GM18505 (cell line): ENCODE results near the gene PDZD2.
"Not testable (repeated sequence)": the region's sequence is repeated elsewhere in the genome, so short reads cannot be mapped to it uniquely, and the experiment has no call there.

Experiments
- ATAC-seq: cut with Tn5 transposase; IDR thresholded peaks from one replicate; pipeline ENCODE4 v1.9.1; 2021; ENCODE audit not compliant: unreplicated experiment
- POLR2A ChIP-seq: IDR thresholded peaks from 4 replicates; pipeline ENCODE4 v1.6.1; 2011; ENCODE audit warnings: borderline replicate concordance; ENCODE audit not compliant: insufficient read depth, insufficient read length; ENCODE audit errors: extremely low read depth

Gene PDZD2

DNA sequence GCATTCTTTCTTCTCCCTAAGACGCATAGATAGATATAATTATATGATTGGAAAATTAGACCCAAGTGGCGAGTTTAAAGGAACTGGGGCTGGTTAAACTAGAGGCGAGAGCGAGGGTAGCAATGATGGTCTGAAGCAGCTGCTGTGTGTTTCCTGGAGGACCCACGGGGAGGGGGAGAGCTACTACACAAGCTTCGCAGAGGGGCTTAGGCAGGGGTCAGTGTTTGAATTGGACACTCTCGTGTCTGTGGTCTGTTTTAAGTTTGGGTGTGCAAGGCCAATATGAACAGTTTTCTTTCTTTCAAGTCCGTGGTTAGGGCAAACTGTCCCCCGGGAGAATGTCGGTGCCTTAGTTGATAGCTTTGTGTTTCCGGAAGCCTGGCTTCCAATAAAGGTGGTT, 43.1 kb downstream of the PDZD2 start:
- ATAC-seq = no peak
- no peak for TF ChIP-seq POLR2A

DNA sequence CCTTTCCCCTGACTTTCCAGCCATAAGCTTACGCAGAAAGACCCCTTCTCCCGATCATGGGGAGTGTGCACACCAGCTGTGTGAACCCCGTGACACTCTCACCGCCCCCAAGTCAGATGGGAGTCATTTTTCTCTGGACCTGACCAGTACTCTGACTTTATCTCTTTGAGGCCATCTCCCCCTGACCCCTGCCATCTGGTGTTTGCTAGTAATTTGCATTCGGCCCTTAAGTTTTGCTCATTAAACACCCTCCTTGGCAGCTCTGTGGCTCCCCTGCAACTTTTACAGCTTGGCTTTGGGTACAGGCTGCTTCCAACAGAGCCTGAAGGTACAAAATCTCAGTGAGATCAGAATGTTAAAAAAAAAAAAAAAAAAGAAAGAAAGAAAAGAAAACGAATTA, 43.9 kb downstream of the PDZD2 start:
- ATAC-seq = no peak
- TF ChIP-seq POLR2A = no peak

DNA sequence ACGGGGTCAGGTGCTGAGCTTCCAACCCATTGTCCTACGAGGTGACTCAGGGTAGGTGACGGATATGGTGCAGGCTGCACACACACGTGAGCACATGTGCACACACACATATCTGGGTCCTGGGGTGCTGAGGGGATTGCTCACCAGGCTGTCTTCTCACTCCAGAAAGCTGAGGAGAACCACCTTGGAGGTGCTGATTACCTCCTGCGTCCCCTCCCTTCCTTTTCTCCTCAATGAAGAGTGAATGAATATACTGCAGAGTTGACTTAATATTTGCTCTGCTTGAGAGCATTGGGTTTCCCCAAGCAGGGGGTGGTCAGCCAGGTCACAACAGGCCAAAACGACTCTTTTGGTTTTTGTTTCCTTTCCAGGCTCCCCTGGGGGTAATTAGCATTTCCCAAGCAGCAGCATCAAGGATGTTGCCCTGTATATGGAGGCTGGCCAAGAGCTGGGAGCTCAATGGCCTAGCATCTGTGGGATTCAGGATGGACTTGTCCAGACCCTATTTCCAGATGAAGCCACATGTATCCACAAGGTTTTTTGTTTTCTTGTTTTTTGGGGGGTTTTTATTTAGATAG, 49.7 kb downstream of the PDZD2 start:
- ATAC-seq = no peak
- no peak for TF ChIP-seq POLR2A

DNA sequence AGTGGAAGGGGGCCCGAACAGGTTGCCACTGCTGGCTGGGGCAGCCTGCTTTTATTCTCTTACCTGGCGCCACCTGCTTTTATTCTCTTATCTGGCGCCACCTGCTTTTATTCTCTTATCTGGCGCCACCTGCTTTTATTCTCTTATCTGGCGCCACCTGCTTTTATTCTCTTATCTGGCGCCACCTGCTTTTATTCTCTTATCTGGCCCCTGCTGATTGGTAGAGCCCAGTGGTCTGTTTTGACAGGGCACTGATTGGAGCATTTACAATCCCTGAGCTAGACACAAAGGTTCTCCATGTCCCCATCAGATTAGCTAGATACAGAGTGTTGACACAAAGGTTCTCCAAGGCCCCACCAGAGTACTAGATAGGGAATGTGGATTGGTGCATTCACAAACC, 52.5 kb downstream of the PDZD2 start:
- ATAC-seq = not testable (repeated sequence)

DNA sequence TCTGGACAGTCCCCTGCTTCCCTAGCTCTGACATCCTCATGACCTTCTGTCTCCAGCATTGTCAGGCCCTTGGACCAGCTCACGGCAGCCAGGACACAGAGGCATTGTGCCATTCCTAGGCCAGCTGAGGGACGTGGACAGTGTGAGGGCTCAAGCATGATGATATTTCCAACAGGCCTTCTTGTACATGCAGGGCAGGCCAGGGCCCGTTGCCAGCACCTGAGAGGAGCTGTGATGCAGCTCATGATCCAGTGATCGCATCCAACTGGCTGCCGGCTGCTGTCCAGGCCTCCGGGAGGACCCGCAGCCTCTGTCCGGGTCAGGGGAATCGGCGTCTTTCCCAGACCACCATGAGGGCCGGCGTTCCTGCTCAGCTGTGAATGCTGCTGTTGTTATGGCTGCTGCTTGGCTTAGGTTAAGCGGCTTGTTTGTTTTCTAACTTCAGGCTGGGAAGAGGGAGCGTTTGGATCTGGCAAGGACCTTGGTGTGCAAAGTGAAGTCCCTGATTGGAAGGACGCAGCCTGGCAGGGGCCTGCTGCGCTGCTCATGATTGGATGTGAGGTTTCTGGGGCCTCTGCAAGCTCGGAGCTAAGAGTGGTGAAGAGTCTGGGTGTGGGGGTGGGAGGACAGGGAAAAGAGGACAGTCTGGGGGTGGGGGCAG, 53.8 kb downstream of the PDZD2 start:
- no peak for ATAC-seq
- TF ChIP-seq POLR2A = no peak

DNA sequence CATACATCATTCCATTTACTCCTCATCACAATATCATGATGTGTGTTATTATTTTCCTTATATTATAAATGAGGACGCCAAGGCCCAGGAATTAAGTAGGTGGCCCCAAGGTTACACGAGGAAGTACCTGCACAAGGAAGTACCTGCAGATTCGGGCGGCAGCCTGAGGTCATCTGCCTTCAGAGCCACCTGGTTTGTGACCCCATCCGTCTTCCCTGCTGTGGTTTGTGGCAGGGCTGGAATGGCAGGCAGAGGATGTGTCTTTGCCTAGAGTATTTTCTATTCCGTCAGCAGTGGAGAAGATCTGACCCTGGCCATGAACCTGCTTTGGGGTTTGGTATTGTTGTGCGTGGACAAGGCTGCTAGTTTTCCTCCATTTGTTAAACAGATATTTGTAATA, 59.7 kb downstream of the PDZD2 start:
- ATAC-seq = no peak
- TF ChIP-seq POLR2A = no peak

DNA sequence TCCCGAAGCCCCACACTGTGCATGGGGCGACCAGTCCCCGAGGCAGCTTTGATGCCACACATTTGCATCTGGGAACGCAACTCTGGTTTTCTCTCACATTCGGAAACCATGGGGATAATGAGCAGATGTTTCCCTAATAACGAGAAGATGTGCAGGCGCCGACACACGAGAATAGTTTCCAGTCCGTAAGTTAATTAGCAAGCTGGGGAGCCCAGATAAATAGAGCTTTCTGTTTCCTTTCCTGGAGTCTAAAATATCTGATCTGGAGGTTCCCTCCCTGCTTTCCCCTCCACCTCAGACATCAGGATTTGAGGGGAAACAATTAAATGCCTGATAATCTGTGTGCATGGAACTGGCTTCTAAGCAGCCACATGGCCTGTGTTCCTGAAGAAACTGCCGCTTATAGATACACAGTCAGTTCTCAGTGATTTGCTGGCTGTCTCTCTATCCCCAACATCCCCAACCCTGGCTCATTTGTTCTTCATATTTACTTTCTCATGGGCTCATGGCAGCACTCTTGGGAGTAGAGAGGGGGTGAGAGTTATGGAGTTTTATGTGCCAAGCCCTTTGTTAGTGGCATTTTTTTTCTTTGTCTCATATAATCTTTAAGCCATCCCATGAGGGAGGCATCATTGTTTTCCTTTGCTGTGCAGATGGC, 62.8 kb downstream of the PDZD2 start:
- ATAC-seq = no peak
- TF ChIP-seq POLR2A = no peak

DNA sequence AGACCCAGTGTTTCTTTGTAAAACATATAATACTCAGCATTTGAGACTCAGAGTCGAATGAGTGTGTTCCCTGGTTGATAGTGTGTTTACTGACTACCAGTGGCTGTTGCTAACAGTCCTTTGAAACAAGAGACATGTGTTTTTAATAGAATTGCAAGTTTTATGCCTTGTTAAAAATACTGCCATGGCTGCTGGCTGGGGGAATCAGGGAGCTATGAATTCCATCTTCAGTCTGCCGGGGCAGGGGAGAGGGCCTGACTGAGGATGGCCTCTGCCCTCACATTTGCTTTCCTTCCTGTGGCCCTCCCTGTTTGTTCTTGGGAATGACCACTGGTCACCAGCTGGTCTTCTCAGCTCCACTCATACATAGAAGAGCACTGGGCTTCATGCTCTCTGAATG, 63.8 kb downstream of the PDZD2 start:
- ATAC-seq = no peak
- TF ChIP-seq POLR2A = no peak

DNA sequence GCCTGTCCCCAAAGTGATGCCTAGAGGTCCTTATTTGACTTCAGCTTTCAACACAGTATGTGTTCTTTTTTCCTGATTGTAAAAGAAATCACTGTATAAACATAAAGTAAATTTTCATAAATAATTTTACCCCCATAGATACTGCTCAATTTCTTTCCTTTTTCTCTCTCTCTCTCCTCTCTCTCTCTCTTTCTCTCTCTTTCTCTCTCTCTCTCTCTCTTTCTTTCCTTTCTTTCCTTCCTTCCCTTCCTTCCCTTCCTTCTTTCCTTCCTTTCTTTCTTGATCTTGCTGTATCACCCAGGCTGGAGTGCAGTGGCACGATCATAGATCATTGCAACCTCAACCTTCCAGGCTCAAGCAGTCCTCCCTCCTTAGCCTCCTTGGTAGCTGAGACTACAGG, 64.8 kb downstream of the PDZD2 start:
- no peak for ATAC-seq

DNA sequence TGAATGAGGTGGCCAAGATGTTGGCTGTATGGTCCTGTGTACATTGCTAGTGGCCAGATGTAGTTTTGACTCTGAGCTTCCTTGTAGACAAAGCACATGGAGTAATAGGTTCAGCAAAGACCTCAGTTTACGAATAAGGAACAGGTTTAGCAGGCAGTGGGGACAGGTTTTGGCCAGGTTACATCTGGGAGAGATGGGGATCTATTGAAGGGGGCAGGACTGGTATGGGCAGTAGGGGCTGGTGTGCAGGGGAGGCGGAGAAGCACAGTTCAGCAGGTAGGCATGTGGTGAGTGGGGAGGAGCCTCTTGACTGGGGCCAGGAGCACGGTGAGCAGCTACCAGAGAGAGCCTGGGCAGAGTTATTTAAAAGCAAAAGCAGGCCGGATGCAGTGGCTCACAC, 67.3 kb downstream of the PDZD2 start:
- no peak for ATAC-seq
- no peak for TF ChIP-seq POLR2A

More for the DNA sequence above, 64.8 kb downstream of the PDZD2 start:
- no peak for TF ChIP-seq POLR2A

DNA sequence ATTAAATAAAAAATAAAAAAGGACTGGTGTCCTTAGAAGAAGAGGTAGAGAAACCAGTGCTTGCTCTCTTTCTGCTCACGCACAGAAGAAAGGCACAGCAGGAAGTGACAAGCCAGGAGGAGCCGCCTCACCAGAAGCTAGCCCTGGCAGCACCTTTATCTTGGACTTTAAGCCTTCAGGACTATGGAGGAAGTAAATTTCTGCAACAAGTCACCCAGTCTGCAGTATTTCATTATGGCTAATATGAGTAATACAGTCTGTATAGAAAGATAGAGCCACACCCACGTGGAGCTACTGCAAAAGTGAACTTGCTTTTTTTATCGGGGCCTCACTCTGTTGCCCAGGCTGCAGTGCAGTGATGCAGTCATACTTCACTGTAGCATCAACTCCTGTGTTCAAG, 68.4 kb downstream of the PDZD2 start:
- ATAC-seq = no peak
- no peak for TF ChIP-seq POLR2A

DNA sequence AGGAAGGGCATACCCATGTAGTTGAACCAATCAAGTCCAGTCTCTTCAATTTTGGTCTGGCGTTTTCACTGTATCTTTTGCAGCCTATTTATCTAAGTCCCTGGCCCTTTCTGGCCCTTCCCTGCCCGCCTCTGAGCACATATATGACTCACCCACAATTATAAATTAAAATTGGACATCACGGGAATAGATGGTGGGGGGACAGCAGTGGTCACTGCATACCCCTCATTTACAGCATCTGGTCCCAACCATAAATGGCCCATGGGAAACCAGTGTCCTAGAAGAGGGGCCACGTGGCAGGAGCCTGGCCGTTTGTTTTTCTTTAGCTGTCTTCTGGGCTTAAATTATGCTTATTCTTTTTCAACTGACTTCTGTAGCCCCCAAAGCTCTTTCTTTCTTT, 69.2 kb downstream of the PDZD2 start:
- TF ChIP-seq POLR2A = no peak
- no peak for ATAC-seq

DNA sequence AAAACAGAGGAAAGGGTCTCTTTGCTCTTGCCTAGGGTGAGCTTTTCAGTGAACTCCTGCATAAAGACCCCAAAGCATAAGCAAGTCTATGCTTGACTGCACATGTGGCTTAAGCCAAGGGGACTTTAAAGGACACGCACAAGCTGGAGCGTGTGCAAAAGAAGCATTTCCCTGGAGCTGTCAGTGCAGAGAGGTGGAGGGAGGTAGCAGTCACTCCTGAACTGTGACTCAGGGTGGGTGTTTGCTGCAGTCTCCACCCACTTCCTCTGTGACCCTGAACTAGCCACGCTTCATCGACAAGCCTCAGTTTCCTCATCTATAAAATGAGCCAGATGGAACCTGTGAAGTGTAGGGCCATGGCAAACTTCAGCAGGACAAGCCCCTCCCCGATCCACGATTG, 72.4 kb downstream of the PDZD2 start:
- TF ChIP-seq POLR2A = no peak
- ATAC-seq = no peak

DNA sequence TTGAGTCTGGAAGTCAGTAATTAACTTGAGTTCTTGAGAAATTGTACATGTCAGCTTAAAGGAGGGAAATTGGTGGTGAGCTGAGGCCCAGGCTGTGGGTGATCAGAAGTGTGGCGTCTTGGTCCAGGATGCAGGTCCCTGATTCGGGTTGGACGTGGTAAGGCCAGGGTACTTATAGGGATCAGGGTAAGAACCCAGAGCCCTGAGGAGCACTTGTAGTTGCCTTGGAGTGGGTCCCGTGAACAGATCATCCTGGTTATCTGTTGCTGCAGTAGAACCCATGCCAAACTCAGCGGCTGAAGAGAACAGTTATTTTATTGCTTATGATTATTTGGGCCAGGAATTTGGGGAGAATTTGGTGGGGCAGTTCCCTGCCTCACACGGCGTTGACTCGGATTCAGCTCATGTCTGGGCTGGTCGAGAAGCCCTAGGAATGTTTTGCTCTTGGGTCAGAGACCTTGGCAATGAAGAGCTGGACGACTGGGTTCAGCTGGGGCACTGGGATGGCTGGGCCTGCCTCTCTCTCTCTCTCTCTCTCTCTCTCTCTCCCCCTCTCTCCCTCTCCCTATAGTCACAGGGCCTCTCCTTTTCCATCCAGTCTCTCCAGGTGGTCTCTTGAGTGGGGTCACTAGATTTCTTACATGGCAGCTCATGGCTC, 73.1 kb downstream of the PDZD2 start:
- no peak for TF ChIP-seq POLR2A
- no peak for ATAC-seq
